AG04449 (cell line): ENCODE data around the gene ROBO2.

ENCODE experiments used
- CTCF ChIA-PET: fragments of 350-600 bp; formaldehyde crosslinking; extraction: SDS; loops from one replicate; lab custom pipeline; 2021; ENCODE audit warnings: antibody characterized with exemption; lab: Yijun Ruan, JAX
- POLR2A ChIA-PET: fragments of 400-600, 350-600 bp; formaldehyde crosslinking; extraction: SDS; loops from one replicate; lab custom pipeline; 2020; ENCODE audit warnings: antibody characterized with exemption, inconsistent platforms; lab: Yijun Ruan, JAX
- DNase-seq: peaks from one replicate; pipeline ENCODE4 v3.0.0-alpha.2; 2010; ENCODE audit warnings: low read depth, low spot score
- H3K4me3 ChIP-seq: 2 replicates; pipeline ENCODE4 v1.5.1; 2011; ENCODE audit warnings: low read depth, mild to moderate bottlenecking, control low read depth, low read length
- TF ChIP-seq, protein P1 (sequence below): IDR thresholded peaks from one replicate; pipeline ENCODE4 v1.5.1; 2011; ENCODE audit warnings: mild to moderate bottlenecking, moderate library complexity, low read length, control low read depth, inconsistent platforms; ENCODE audit not compliant: insufficient read depth; ENCODE audit errors: missing control alignments

ROBO2 gene

DNA sequence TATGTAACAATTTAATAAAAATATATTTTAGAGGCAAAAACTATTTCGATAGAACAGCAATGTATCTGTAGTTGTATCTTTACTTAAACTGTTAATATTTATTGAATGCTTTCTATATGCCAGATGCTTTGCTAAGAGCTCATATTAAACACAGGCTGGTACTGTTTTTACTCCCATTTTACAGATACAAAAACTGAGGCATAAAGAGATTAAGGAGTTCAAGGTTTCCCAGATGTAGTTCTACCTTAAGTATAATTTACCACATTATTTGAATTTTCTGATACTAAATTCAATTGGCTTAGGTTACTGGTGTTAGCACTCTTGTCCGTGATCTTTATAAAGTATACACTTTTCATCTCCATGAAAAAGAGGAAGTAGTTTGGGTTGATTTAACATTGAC, 149.8 kb downstream of the ROBO2 start:
- TF ChIP-seq, protein P1, sequence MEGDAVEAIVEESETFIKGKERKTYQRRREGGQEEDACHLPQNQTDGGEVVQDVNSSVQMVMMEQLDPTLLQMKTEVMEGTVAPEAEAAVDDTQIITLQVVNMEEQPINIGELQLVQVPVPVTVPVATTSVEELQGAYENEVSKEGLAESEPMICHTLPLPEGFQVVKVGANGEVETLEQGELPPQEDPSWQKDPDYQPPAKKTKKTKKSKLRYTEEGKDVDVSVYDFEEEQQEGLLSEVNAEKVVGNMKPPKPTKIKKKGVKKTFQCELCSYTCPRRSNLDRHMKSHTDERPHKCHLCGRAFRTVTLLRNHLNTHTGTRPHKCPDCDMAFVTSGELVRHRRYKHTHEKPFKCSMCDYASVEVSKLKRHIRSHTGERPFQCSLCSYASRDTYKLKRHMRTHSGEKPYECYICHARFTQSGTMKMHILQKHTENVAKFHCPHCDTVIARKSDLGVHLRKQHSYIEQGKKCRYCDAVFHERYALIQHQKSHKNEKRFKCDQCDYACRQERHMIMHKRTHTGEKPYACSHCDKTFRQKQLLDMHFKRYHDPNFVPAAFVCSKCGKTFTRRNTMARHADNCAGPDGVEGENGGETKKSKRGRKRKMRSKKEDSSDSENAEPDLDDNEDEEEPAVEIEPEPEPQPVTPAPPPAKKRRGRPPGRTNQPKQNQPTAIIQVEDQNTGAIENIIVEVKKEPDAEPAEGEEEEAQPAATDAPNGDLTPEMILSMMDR: no peak
- ChIA-PET CTCF (no interaction called here), POLR2A (no interaction called here)
- H3K4me3 ChIP-seq: no peak overlapping the region
- no peak for DNase-seq

- DNase-seq: no peak
- POLR2A ChIA-PET: no interaction called here
- TF ChIP-seq, protein P1: no peak
- CTCF ChIA-PET: no interaction called here
- no peak overlapping the region for H3K4me3 ChIP-seq
Observed at GRCh38 chr3:77190374-77190773, 150.5 kb downstream of the ROBO2 start.

GRCh38 chr3:77191014-77191413, 151.1 kb downstream of the ROBO2 start:
- no peak overlapping the region for H3K4me3 ChIP-seq
- ChIA-PET CTCF (no interaction called here), POLR2A (no interaction called here)
- TF ChIP-seq, protein P1: no peak
- DNase-seq: no peak

DNA sequence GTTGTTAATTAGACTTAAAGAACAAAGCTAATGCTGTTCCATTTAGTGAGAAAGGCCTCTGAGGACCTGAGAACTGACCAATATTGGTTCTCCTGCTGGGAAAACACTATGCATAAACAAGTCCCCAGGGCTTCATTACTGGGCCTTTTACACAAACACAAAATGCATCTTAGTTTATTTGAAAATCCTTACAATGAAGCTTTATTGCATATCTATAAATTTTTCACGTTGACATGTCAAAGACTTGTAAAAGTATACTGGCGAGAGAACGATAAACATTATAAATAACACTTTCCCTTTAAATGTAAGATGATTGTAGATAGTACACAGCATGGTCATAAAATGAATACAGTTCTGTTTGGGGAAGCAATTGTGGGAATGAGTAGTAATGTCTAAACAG, 151.7 kb downstream of the ROBO2 start:
- TF ChIP-seq, protein P1: no peak

DNA sequence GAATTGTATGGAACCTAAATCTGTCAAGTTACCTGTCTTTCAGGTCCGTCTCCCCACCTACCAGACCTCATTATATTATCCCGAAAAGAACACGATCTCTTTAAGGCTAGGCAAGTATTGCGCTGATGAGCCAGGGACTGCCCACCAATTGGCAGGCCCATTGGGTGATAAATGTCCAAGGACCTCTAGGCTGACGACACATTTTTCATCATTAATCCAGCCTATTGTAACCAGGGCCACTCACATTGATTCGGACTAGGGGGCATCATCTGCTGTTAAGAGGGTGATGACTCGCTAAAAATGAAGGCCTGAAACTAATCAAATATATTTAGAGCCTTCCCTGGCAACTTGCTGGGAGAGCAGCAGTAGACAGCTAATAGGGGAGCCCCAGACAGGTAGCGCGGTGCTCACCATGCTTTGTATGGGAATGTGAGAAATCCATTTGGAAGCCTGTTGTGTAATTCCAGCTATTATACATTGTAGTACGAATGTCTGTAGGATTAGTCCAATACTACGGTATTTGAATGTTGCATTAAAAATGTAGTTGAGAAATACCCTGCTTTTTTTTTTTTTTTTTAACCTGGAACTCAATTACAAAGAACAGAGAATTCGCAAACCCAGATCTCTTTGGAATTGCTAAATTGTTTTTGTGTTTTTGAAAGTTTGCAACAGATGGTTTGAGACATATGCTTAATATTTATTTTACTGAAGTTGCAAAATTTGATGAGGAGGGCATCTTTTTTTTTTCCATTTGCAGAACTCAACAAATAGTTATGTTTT, 156.1 kb downstream of the ROBO2 start:
- ChIA-PET POLR2A (no interaction called here), CTCF (no interaction called here)
- H3K4me3 ChIP-seq: no peak overlapping the region
- DNase-seq: no peak
- TF ChIP-seq, protein P1: no peak

More for the DNA sequence above, 151.7 kb downstream of the ROBO2 start:
- no peak overlapping the region for H3K4me3 ChIP-seq
- CTCF ChIA-PET: no interaction called here
- no peak for DNase-seq
- POLR2A ChIA-PET: no interaction called here

- POLR2A ChIA-PET: no interaction called here
- TF ChIP-seq, protein P1: no peak
- CTCF ChIA-PET: no interaction called here
- DNase-seq: no peak
- H3K4me3 ChIP-seq: no peak overlapping the region
Observed at GRCh38 chr3:77197408-77197807, 157.5 kb downstream of the ROBO2 start.
